Heart right ventricle (tissue), 16 donors: ENCODE data around the gene BTNL2. TPM values are rescaled to one million over a fixed set of nuclear protein-coding genes. Genes with fewer than 3 reads are reported as not detected.
A peak's percentile ranks its signal among the peaks of the same experiment; 100 is the strongest.
"Not testable (repeated sequence)": the region's sequence is repeated elsewhere in the genome, so short reads cannot be mapped to it uniquely, and the experiment has no call there.

Source experiments
- ATAC-seq, 8 donors: fragments of 200-7000 bp; cut with Tn5 transposase; one replicate each; pipeline ENCODE4 v1.9.1; 2020; ENCODE audit warnings: mild to moderate bottlenecking in 8 of 8, moderate library complexity in 8 of 8, moderate number of reproducible peaks in 1 of 8
- DNase-seq, 2 donors: peaks; one replicate each; pipeline ENCODE4 v3.0.0-alpha.2; 2020
- H3K27ac ChIP-seq, 10 donors: fragments of 200-600 bp; sonication (generic) in 2 of 10; one replicate each; pipeline versions ENCODE4 v1.5.0 to v1.8.0; 2020 to 2022; ENCODE audit warnings: mild to moderate bottlenecking in 3 of 10
- H3K27me3 ChIP-seq, 7 donors: fragments of 200-600 bp; one replicate each; pipeline ENCODE4 v1.8.0; 2021 to 2022; ENCODE audit warnings: mild to moderate bottlenecking in 2 of 7
- H3K36me3 ChIP-seq, 9 donors: fragments of 200-600 bp; sonication (generic) in 1 of 9; one replicate each; pipeline versions ENCODE4 v1.5.0 to v1.8.0; 2020 to 2022; ENCODE audit warnings: mild to moderate bottlenecking in 2 of 9
- H3K4me1 ChIP-seq, 9 donors: fragments of 200-600 bp; sonication (generic) in 1 of 9; one replicate each; pipeline versions ENCODE4 v1.5.0 to v1.8.0; 2020 to 2022; ENCODE audit warnings: mild to moderate bottlenecking in 4 of 9
- H3K4me3 ChIP-seq, 10 donors: fragments of 200-600 bp; sonication (generic) in 2 of 10; one replicate each; pipeline versions ENCODE4 v1.5.0 to v1.8.0; 2020 to 2022; ENCODE audit warnings: mild to moderate bottlenecking in 7 of 10, moderate library complexity in 2 of 10
- H3K9me3 ChIP-seq, 11 donors: fragments of 200-600 bp in 10 of 11; sonication (generic) in 2 of 11; one replicate each; pipeline versions ENCODE4 v1.5.0 to v1.8.0; 2013 to 2022; ENCODE audit warnings: mild to moderate bottlenecking in 2 of 11, control low read depth in 1 of 11, moderate library complexity in 1 of 11
- CTCF ChIP-seq, 9 donors: fragments of 200-600 bp; sonication (generic) in 2 of 9; IDR thresholded peaks; one replicate each; pipeline versions ENCODE4 v1.5.0 to v1.8.0; 2021 to 2022; ENCODE audit warnings: antibody characterized with exemption in 9 of 9, mild to moderate bottlenecking in 5 of 9, moderate library complexity in 1 of 9
- WGBS, 2 donors: extraction: QIAGEN DNeasy Blood & Tissue Kit; methylation state at CpG; one replicate each; pipeline ENCODE4 v1.1.7; 2013; ENCODE audit warnings: inconsistent platforms in 1 of 2; 5-methylcytosine and 5-hydroxymethylcytosine counted together
- intact Hi-C, 10 donors: fragments of 100-400 bp; cut with DNase I; formaldehyde crosslinking; loops; one replicate each; pipeline versions ENCODE4 v1.11.1 to v1.14.2; 2022
- polyA plus RNA-seq, 2 donors: library from polyadenylated mRNA; stranded (reverse); fragments of 200-250 nt; gene quantifications; one replicate each; pipeline ENCODE4 v1.2.3, GENCODE V29; 2013
- total RNA-seq, 10 donors: library from RNA; stranded (reverse); fragmentation: NEBNext Ultra II Directional in 3 of 10; extraction: Animal tissue kit (Norgen Biotek cat#: 25700) in 3 of 10; gene quantifications; one replicate each; pipeline versions ENCODE4 v1.2.1 to v1.2.4, GENCODE V29; 2021 to 2023
- donor health status: Arrhythmogenic right ventricular cardiomyopathy.
- donor health status: ischemic (EF 13 %, LVEDD 7.1; RV severe dilation, severe dysfunction).
- donor health status: healthy with polysubstance abuse.
- donor health status: DM: no; HTN: yes; CAD: no.
- donor health status: DM: no; HTN: no; CAD: no.
- donor health status: ischemic (EF 25% LVEDD 6.9; RV normal size, moderate dysfunction).
- donor health status: ischemic (EF 25% LVEDD 5.7; RV mildly dilated, moderate dysfunction).
- donor health status: healthy.
- donor health status: DM: yes; HTN: yes; CAD: no.
- donor health status: Ischemic cardiomyopathy.
- donor health status: ischemic (EF 35%, LVEDD 5.7; RV mildly dilated, moderate dysfunction).
- donor health status: nonischemic (EF 11% LVEDD 7.7; RV severe dilation, severe dysfunction).
- donor health status: DM: yes; HTN: yes; CAD: no.
- donor health status: PGD.
- donor health status: ischemic (EF 29% LVEDD 5.4; RV normal size, mild dysfunction).
- donor health status: nonischemic (EF 23%, LVEDD 6.1; RV moderate dilation, normal function).

Gene BTNL2
- total and polyA plus RNA-seq, 12 donors: not detected

GRCh38 chr6:32439139-32439538 is 32.2 kb upstream of the BTNL2 start:
- no peaks in the 10 kb centered on the region for H3K27me3 ChIP-seq
- no peaks in the 10 kb centered on the region for H3K9me3 ChIP-seq
- peaks cover 0 to 29% (median 5%) of the 10 kb centered on the region in 9 donors for H3K4me1 ChIP-seq
- TF ChIP-seq CTCF (IDR thresholded peaks at IDR 0.05): no peak
- DNase-seq (no peak), ATAC-seq (no peak)
- H3K36me3 ChIP-seq: peaks cover 0 to 23% (median 0%) of the 10 kb centered on the region in 9 donors
- 89% methylated on average over 1 of the region's 1 CpG for WGBS, 2 donors
- peak overlapping the region in 1 of 10 donors; percentile 61 for H3K4me3 ChIP-seq
- peak overlapping the region in 7 of 10 donors; percentile 26 to 95 (median 81) for H3K27ac ChIP-seq
- intact Hi-C loops: loop anchor here in 2 of 10 donors (5.0 to 10.0 kb wide), 2 partner anchors 168 to 176 kb away; no protein-coding TSS in a partner anchor

GRCh38 chr6:32436995-32437836 is 30.2 kb upstream of the BTNL2 start:
- TF ChIP-seq CTCF (IDR thresholded peaks at IDR 0.05): no peak
- Histone ChIP-seq H3K36me3 (peaks cover 0 to 4% (median 0%) of the 10 kb centered on the region in 9 donors), H3K9me3 (no peaks in the 10 kb centered on the region), H3K27me3 (peaks cover 0 to 6% (median 0%) of the 10 kb centered on the region in 7 donors), H3K4me3 (no peak overlapping the region), H3K4me1 (peaks cover 0 to 29% (median 5%) of the 10 kb centered on the region in 9 donors), H3K27ac (peak overlapping the region in 7 of 10 donors; percentile 43 to 95 (median 76))
- DNase-seq (no peak), ATAC-seq (peak in 7 of 8 donors; percentile 23 to 84 (median 78))
- WGBS, 2 donors: 57 to 64% methylated on average over 2 of the region's 2 CpGs
- intact Hi-C loops: loop anchor here in 2 of 10 donors (5.0 to 10.0 kb wide), 2 partner anchors 170 to 178 kb away; no protein-coding TSS in a partner anchor

GRCh38 chr6:32436186-32436585 is 29.2 kb upstream of the BTNL2 start:
- TF ChIP-seq CTCF (IDR thresholded peaks at IDR 0.05): no peak
- ATAC-seq: no peak

GRCh38 chr6:32433950-32434349 is 27.0 kb upstream of the BTNL2 start:
- peaks cover 0 to 17% (median 3%) of the 10 kb centered on the region in 9 donors for H3K4me1 ChIP-seq
- H3K27me3 ChIP-seq, DNase-seq, H3K4me3 ChIP-seq, ATAC-seq, H3K36me3 ChIP-seq, H3K9me3 ChIP-seq, H3K27ac ChIP-seq: not testable (repeated sequence)
- 93 to 95% methylated on average over 1 of the region's 1 CpG for WGBS, 2 donors
- intact Hi-C loops: loop anchor here in 6 of 10 donors (2.0 to 10.0 kb wide), 7 partner anchors 181 to 433 kb away; no protein-coding TSS in a partner anchor

More at GRCh38 chr6:32436186-32436585, 29.2 kb upstream of the BTNL2 start:
- DNase-seq: no peak
- intact Hi-C loops: loop anchor here in 2 of 10 donors (5.0 to 10.0 kb wide), 2 partner anchors 171 to 179 kb away; no protein-coding TSS in a partner anchor
- H3K27ac ChIP-seq: peak overlapping the region in 5 of 10 donors; percentile 3 to 95 (median 79)
- no peaks in the 10 kb centered on the region for H3K36me3 ChIP-seq
- no peaks in the 10 kb centered on the region for H3K9me3 ChIP-seq
- H3K27me3 ChIP-seq: peaks cover 0 to 6% (median 0%) of the 10 kb centered on the region in 7 donors
- peaks cover 0 to 22% (median 5%) of the 10 kb centered on the region in 9 donors for H3K4me1 ChIP-seq
- 68 to 73% methylated on average over 4 of the region's 4 CpGs for WGBS, 2 donors
- H3K4me3 ChIP-seq: no peak overlapping the region
